PC-9 (cell line): ENCODE data around the gene PTPRG. TPM values are rescaled to one million over a fixed set of nuclear protein-coding genes. Genes with fewer than 3 reads are reported as not detected.

Experiments used
- BruUV-seq: library from RNA; stranded (reverse); fragments of 400-500 nt; replicated peaks from 2 replicates; lab custom pipeline; 2021; lab: Mats Ljungman, UMichigan
- CTCF ChIA-PET: fragments of 300-600 bp; sonication (Branson Sonifier 250); formaldehyde crosslinking; loops from one replicate; lab custom pipeline; 2022; ENCODE audit warnings: antibody characterized with exemption; lab: Charles Lee
- POLR2A ChIA-PET: fragments of 300-600 bp; sonication (Branson Sonifier 250); formaldehyde crosslinking; loops from one replicate; lab custom pipeline; 2022; ENCODE audit warnings: antibody characterized with exemption; ENCODE audit not compliant: unreplicated experiment; lab: Charles Lee
- DNase-seq, 2 experiments: peaks; one replicate each; pipeline versions ENCODE4 v3.0.0 to v3.0.0-alpha.2; 2015 to 2022; ENCODE audit warnings: mixed read lengths in 1 of 2
- H2AFZ ChIP-seq: fragments of 200-600 bp; sonication (generic); 2 replicates; pipeline ENCODE4 v1.8.1; 2017; ENCODE audit warnings: antibody characterized with exemption
- H3F3A ChIP-seq: fragments of 200-600 bp; sonication (generic); 2 replicates; pipeline ENCODE4 v1.8.1; 2017; ENCODE audit warnings: antibody characterized with exemption, mild to moderate bottlenecking, low read depth; ENCODE audit not compliant: insufficient read depth
- H3K27ac ChIP-seq: fragments of 200-600 bp; sonication (generic); 2 replicates; pipeline ENCODE4 v1.6.1; 2016; ENCODE audit warnings: mixed run types
- H3K27me3 ChIP-seq: fragments of 200-600 bp; sonication (generic); 2 replicates; pipeline ENCODE4 v1.6.1; 2016; ENCODE audit warnings: low read depth, mixed run types; ENCODE audit not compliant: insufficient read depth
- H3K36me3 ChIP-seq: fragments of 200-600 bp; sonication (generic); 2 replicates; pipeline ENCODE4 v1.6.1; 2016; ENCODE audit warnings: low read depth, mixed run types
- H3K4me1 ChIP-seq: fragments of 200-600 bp; sonication (generic); replicated peaks from 2 replicates; pipeline ENCODE4 v1.6.1; 2016; ENCODE audit warnings: mixed run types; ENCODE audit not compliant: insufficient read depth
- H3K4me2 ChIP-seq: fragments of 200-600 bp; sonication (generic); 2 replicates; pipeline ENCODE4 v1.6.1; 2017; ENCODE audit warnings: mixed run types
- H3K4me3 ChIP-seq: fragments of 200-600 bp; sonication (generic); 2 replicates; pipeline ENCODE4 v1.6.1; 2016; ENCODE audit warnings: mixed run types
- H3K79me2 ChIP-seq: fragments of 200-600 bp; sonication (generic); 2 replicates; pipeline ENCODE4 v1.6.1; 2017; ENCODE audit warnings: low read depth, mixed run types
- H3K9me2 ChIP-seq: fragments of 200-600 bp; sonication (generic); 2 replicates; pipeline ENCODE4 v1.8.1; 2017; ENCODE audit warnings: mild to moderate bottlenecking; ENCODE audit not compliant: insufficient read depth
- H3K9me3 ChIP-seq: fragments of 200-600 bp; sonication (generic); 2 replicates; pipeline ENCODE4 v1.8.1; 2016; ENCODE audit warnings: low read depth; ENCODE audit not compliant: insufficient read depth
- H4K20me1 ChIP-seq: fragments of 200-600 bp; sonication (generic); 2 replicates; pipeline ENCODE4 v1.8.1; 2017; ENCODE audit not compliant: insufficient read depth
- CTCF ChIP-seq: fragments of 200-600 bp; sonication (generic); conservative IDR thresholded peaks from 2 replicates; pipeline ENCODE4 v1.6.1; 2017; ENCODE audit warnings: mixed run types, antibody characterized with exemption, mild to moderate bottlenecking, moderate library complexity
- EZH2 ChIP-seq: fragments of 200-600 bp; sonication (generic); IDR thresholded peaks from 2 replicates; pipeline ENCODE4 v1.8.0; 2017; ENCODE audit warnings: antibody characterized with exemption, low read depth
- intact Hi-C: fragments of 100-400 bp; cut with micrococcal nuclease; formaldehyde crosslinking; loops from one replicate; pipeline ENCODE4 v1.10.0; 2022; ENCODE audit not compliant: unreplicated experiment
- total RNA-seq: library from RNA; stranded (reverse); gene quantifications from 2 replicates; pipeline ENCODE4 v1.2.3, GENCODE V29; 2021

The PTPRG gene
- total RNA-seq, 1 experiment from 2014 or later = 32.9 TPM

DNA sequence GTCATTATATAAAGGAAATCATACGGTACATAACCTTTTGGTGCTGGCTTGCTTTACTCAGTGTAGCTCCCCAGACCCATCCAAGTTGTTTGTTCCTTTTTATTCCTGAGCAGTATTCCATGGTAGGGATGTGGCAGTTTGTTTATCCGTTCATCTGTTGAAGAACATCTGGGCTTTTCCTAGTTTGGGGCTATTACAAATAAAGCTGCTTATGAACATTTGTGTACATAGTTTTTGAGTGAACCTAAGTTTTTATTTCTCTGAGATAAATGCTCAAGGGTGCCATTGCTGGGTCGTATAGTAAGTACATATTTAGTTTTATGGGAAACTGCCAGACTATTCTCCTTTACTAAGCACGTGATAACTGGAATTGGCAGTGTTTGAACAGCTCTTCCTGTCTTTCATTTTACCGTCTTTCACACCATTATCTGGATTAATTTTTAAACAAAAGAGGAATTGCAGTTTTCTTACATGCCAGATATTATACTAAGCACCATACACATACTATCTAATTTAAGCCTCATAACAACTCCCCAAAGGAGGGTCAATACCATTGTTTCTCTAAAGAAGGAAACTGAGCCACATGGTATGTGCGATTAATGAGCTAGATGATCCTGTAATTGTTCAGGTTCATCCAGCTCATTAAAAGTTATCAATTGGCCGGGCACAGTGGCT lies 85.6 kb downstream of the PTPRG start:
- peaks cover 15% of the 10 kb centered on the region for H3K4me1 ChIP-seq
- intact Hi-C loops = no loop called here
- peaks cover 15% of the 10 kb centered on the region; the same call in 1 of the 2 replicates for H3K9me3 ChIP-seq
- H4K20me1 ChIP-seq = no peaks in the 10 kb centered on the region
- H3K4me2 ChIP-seq = no peak overlapping the region
- H3K4me3 ChIP-seq = no peak overlapping the region
- no TSS peak for BruUV-seq
- peaks cover 15% of the 10 kb centered on the region; the same call in 1 of the 2 replicates for H3F3A ChIP-seq
- ChIA-PET CTCF (no interaction called here), POLR2A (no interaction called here)
- H3K9me2 ChIP-seq = no peaks in the 10 kb centered on the region
- DNase-seq = no peak
- no peaks in the 10 kb centered on the region for H3K36me3 ChIP-seq
- H2AFZ ChIP-seq = no peak overlapping the region
- no peaks in the 10 kb centered on the region for H3K79me2 ChIP-seq
- TF ChIP-seq EZH2 (no peak), CTCF (no peak)
- no peak overlapping the region for H3K27ac ChIP-seq
- no peaks in the 10 kb centered on the region for H3K27me3 ChIP-seq

DNA sequence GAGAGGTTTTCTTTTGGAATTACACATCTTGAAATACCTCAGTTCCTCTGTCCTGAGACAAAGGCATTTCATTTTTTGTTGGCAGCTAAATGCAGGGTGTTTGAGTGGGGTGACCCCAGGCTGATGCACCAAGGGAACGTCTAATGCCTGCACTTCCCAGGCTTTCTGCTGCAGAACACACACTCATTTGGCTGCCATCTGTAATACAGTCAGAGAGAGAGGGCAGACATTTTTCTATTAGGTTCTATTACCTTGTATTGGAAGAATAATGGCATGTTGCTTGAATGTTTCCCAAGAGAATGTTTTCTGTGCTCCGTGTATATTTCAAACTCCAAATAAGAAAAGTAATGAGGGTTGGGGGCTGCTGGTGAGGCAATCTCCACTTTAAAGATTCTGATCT lies 87.1 kb downstream of the PTPRG start:
- H3K9me2 ChIP-seq = no peaks in the 10 kb centered on the region
- POLR2A ChIA-PET = no interaction called here

More for the DNA sequence above, 87.1 kb downstream of the PTPRG start:
- CTCF ChIA-PET = no interaction called here
- Histone ChIP-seq H2AFZ (no peak overlapping the region), H3F3A (peaks cover 15% of the 10 kb centered on the region; the same call in 1 of the 2 replicates), H3K36me3 (no peaks in the 10 kb centered on the region), H3K4me2 (no peak overlapping the region), H4K20me1 (no peaks in the 10 kb centered on the region), H3K4me3 (no peak overlapping the region), H3K27me3 (no peaks in the 10 kb centered on the region), H3K4me1 (peaks cover 15% of the 10 kb centered on the region), H3K79me2 (no peaks in the 10 kb centered on the region), H3K27ac (no peak overlapping the region), H3K9me3 (peaks cover 15% of the 10 kb centered on the region; the same call in 1 of the 2 replicates)
- intact Hi-C loops = no loop called here
- no TSS peak for BruUV-seq
- TF ChIP-seq EZH2 = no peak
- TF ChIP-seq CTCF = no peak
- no peak for DNase-seq
